Testis (tissue), 5 donors: Measurements from ENCODE around the gene NOL4. TPM values are rescaled to one million over a fixed set of nuclear protein-coding genes. Genes with fewer than 3 reads are reported as not detected.
"Not testable (repeated sequence)": the region's sequence is repeated elsewhere in the genome, so short reads cannot be mapped to it uniquely, and the experiment has no call there.

Experiments used
- DNase-seq: peaks from one replicate; pipeline ENCODE4 v3.0.0-alpha.2; 2019
- H3K27ac ChIP-seq, 2 donors: fragments of 200-600 bp; sonication (generic); one replicate each; pipeline ENCODE4 v1.5.1; 2019
- H3K27me3 ChIP-seq: fragments of 200-600 bp; sonication (generic); one replicate; pipeline ENCODE4 v1.5.1; 2019
- H3K36me3 ChIP-seq: fragments of 200-600 bp; sonication (generic); one replicate; pipeline ENCODE4 v1.5.1; 2017; ENCODE audit warnings: low read depth; ENCODE audit errors: missing control alignments
- H3K4me1 ChIP-seq: fragments of 200-600 bp; sonication (generic); one replicate; pipeline ENCODE4 v1.5.1; 2019
- H3K4me3 ChIP-seq, 2 donors: fragments of 200-600 bp; sonication (generic); one replicate each; pipeline ENCODE4 v1.5.1; 2017 to 2019
- H3K9me3 ChIP-seq: fragments of 200-600 bp; sonication (generic); one replicate; pipeline ENCODE4 v1.5.1; 2017
- POLR2A ChIP-seq: fragments of 450-650 bp; IDR thresholded peaks from one replicate; pipeline ENCODE4 v1.6.1; 2017; ENCODE audit warnings: antibody characterized with exemption, mild to moderate bottlenecking, moderate library complexity
- WGBS, 2 donors: methylation state at CpG; one replicate each; pipeline ENCODE4 v1.1.5; 2018; 5-methylcytosine and 5-hydroxymethylcytosine counted together
- intact Hi-C: fragments of 100-400 bp; cut with DNase I; formaldehyde crosslinking; loops from one replicate; pipeline ENCODE4 v1.15.1; 2023; ENCODE audit warnings: low total_unique reads
- long read RNA-seq, 2 donors: transcript quantifications; one replicate each; lab custom pipeline, GENCODE V29; 2026
- polyA plus RNA-seq: library from polyadenylated mRNA; stranded (reverse); fragments of 350-450 nt; fragmentation: Illumina TruSeq; extraction: RNeasy Lipid Tissue Mini Kit (QIAGEN cat#74804); gene quantifications from one replicate; pipeline ENCODE4 v1.2.3, GENCODE V29; 2014; ENCODE audit warnings: low read depth, low replicate concordance; ENCODE audit not compliant: insufficient read depth
- total RNA-seq, 2 donors: library from RNA; depleted of rRNA; stranded (reverse); fragments of >200 nt; gene quantifications; one replicate each; pipeline ENCODE4 v1.2.3, GENCODE V29; 2016
- TF ChIP-seq, protein P1 (sequence below), 3 experiments: fragments of 450-650 bp in 2 of 3; fragments of 200-600 bp in 1 of 3; sonication (generic) in 1 of 3; IDR thresholded peaks; one replicate each; pipeline ENCODE4 v1.5.1; 2016 to 2019; ENCODE audit warnings: antibody characterized with exemption in 3 of 3, mild to moderate bottlenecking in 2 of 3, moderate library complexity in 1 of 3

Gene NOL4, protein sequence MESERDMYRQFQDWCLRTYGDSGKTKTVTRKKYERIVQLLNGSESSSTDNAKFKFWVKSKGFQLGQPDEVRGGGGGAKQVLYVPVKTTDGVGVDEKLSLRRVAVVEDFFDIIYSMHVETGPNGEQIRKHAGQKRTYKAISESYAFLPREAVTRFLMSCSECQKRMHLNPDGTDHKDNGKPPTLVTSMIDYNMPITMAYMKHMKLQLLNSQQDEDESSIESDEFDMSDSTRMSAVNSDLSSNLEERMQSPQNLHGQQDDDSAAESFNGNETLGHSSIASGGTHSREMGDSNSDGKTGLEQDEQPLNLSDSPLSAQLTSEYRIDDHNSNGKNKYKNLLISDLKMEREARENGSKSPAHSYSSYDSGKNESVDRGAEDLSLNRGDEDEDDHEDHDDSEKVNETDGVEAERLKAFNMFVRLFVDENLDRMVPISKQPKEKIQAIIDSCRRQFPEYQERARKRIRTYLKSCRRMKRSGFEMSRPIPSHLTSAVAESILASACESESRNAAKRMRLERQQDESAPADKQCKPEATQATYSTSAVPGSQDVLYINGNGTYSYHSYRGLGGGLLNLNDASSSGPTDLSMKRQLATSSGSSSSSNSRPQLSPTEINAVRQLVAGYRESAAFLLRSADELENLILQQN
- total RNA-seq (10 to 100 TPM; 17.2 to 24.5 TPM), polyA plus RNA-seq (58.8 TPM)
- long read RNA-seq, donor 1: 0 reads
- long read RNA-seq, donor 2: 0 reads

DNA sequence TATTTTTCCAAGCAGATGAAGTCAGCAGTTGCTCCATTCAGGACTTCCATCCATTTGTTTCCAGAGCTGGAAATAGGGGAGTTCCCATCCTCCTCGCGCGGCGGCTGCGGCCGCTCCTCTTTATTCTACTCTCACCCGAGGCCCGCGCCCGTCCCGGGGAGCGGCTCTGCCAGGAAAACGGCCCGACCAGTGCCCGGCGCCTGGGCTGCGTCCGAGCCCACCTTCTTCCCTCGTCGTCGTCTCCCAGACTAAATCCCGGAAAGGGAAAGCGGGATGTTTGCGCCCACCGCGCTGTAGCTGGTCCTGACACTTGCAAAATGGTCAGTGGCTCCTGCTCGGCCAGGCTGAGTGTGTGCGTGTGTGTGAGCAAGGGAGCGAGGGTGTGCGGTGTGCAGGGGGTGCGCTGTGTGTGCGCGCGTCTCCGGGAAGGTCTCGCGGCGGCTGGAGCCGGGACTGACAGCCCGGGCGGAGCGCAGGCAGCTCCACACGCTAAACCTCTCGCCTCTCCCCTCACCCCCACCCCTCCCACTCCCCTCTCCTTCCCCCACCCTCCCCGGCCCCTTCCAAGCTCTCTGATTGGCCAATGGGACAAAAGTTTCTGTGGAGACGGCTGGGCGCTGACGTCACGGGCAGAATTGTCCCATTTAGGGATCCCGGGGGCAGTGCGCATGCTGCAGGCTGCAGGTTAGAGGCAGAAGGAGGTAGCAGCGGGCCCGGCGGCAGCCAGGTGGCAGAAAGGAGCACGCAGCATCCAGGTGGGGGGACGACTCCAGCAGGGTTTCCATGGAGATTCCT lies at the start of gene NOL4:
Gene NOL4 (minus strand): TSS at position 491 of the 795 bp plus-strand sequence. CDS start 1,660 bp downstream, outside the sequence.
- H3K9me3 ChIP-seq: no peaks in the 10 kb centered on the region
- TF ChIP-seq, protein P1, sequence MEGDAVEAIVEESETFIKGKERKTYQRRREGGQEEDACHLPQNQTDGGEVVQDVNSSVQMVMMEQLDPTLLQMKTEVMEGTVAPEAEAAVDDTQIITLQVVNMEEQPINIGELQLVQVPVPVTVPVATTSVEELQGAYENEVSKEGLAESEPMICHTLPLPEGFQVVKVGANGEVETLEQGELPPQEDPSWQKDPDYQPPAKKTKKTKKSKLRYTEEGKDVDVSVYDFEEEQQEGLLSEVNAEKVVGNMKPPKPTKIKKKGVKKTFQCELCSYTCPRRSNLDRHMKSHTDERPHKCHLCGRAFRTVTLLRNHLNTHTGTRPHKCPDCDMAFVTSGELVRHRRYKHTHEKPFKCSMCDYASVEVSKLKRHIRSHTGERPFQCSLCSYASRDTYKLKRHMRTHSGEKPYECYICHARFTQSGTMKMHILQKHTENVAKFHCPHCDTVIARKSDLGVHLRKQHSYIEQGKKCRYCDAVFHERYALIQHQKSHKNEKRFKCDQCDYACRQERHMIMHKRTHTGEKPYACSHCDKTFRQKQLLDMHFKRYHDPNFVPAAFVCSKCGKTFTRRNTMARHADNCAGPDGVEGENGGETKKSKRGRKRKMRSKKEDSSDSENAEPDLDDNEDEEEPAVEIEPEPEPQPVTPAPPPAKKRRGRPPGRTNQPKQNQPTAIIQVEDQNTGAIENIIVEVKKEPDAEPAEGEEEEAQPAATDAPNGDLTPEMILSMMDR (IDR thresholded peaks at IDR 0.05): peak in 1 of 3 experiments; percentile 32
- TF ChIP-seq POLR2A: no peak
- H3K36me3 ChIP-seq: no peaks in the 10 kb centered on the region
- H3K27ac ChIP-seq: no peak within 1 kb of the TSS
- intact Hi-C loops: no loop called here
- no peaks in the 10 kb centered on the region for H3K27me3 ChIP-seq
- peak; percentile 75 for DNase-seq
- H3K4me1 ChIP-seq: peaks cover 6% of the 10 kb centered on the region
- WGBS, 2 donors: 1 to 2% methylated on average over 23 to 56 of the region's 56 CpGs
- H3K4me3 ChIP-seq: peak within 1 kb of the TSS; percentile 44 to 56

DNA sequence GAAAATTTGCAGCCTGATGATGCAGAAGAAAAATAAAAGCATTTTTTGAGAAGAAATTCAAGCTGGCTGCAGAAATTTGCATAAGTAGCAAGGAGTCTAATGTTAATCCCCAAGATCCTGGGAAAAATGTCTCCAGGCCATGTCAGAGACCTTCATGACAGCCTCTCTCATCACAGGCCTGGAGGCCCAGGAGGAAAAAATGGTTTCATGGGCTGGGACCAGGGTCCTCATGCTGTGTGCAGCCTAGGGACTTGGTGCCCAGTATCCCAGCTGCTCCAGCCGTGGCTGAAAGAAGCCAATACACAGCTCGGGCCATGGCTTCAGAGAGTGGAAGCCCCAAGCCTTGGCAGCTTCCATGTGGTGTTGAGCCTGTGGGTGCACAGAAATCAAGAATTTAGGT lies 41.3 kb upstream of the NOL4 start:
- intact Hi-C loops, H3K4me1 ChIP-seq, H3K36me3 ChIP-seq, H3K9me3 ChIP-seq, DNase-seq, H3K27me3 ChIP-seq, H3K27ac ChIP-seq, H3K4me3 ChIP-seq: not testable (repeated sequence)
- 80 to 88% methylated on average over 2 of the region's 2 CpGs for WGBS, 2 donors

DNA sequence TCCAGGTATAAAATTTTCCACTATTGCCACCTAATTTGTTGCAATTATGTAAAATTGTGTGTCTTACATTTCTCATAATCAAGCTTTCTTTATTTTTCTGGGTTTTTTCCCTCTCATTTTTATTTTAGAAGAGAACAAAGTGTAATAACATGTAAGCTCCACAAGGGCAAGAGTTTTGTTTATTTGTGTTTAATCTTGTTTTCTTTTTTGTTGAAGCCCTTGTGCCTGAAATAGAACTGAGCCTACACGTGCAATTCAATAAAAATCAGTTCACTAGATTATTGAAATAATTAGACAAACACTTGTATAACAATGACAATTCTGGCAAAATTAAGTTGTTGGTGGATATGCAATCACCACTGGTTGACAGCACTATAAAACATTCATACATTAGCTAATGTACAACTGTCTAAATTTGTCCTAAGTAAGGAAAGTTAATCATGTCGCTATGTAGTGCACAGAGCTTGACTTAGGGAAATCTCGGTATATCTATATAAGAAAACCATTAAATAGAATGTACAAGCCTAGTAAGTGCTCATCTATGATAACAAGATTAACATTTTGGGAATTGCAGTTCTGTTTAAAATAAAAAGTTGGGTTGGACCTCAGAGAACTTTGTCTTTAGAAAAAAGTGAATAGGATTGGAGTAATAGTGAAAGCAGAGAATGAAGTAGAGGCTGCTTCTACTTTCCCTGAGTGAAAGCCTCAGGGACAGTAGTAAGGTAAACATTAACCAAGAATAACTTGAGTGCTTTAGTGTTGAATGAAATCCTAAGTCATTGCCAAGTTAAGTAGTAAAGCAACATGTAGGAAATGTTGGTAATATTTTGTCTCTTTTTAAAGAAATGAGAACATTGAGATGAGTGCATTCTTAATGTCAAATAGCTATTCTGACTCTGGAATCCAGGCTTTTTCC lies 37.4 kb upstream of the NOL4 start:
- H3K9me3 ChIP-seq: no peaks in the 10 kb centered on the region
- 85 to 89% methylated on average over 3 of the region's 3 CpGs for WGBS, 2 donors
- no peaks in the 10 kb centered on the region for H3K36me3 ChIP-seq
- no peak overlapping the region for H3K4me3 ChIP-seq
- no peaks in the 10 kb centered on the region for H3K27me3 ChIP-seq
- no peak for DNase-seq
- H3K4me1 ChIP-seq: no peaks in the 10 kb centered on the region
- intact Hi-C loops: no loop called here
- no peak for TF ChIP-seq POLR2A
- TF ChIP-seq, protein P1 (IDR thresholded peaks at IDR 0.05): peak in 1 of 3 experiments; percentile 25
- no peak overlapping the region for H3K27ac ChIP-seq

DNA sequence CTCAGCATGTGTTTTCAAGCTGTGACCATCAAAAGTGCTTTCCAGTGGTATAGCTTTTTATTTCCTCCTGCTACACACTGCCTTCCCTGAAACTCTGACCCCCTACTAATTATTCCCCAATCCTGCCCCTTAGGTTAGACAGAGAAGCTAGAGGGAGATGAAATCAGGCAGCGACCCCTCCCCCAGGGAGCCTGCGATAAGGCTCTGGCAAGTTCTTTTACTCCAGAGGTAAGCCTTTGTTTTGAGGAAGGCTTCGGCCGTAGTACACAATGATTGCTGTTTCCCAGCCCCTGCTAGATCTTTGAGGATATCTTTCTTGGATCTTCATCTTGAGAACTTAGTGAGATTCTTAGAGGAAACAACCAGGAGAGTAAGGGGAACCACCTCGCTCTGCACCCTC lies 33.5 kb upstream of the NOL4 start:
- DNase-seq: no peak
- no peak for TF ChIP-seq POLR2A
- TF ChIP-seq, protein P1 (IDR thresholded peaks at IDR 0.05): no peak
- H3K4me1 ChIP-seq: no peaks in the 10 kb centered on the region
- no peaks in the 10 kb centered on the region for H3K27me3 ChIP-seq
- H3K4me3 ChIP-seq: no peak overlapping the region
- intact Hi-C loops: no loop called here
- no peaks in the 10 kb centered on the region for H3K9me3 ChIP-seq
- no peaks in the 10 kb centered on the region for H3K36me3 ChIP-seq
- WGBS, 2 donors: 61 to 72% methylated on average over 5 of the region's 5 CpGs
- H3K27ac ChIP-seq: no peak overlapping the region
